BLaER1 (cell line): ENCODE measurements around the gene SMIM45.

Source experiments
- H3K27ac ChIP-seq: shearing (Covaris generic); formaldehyde crosslinking; 2 replicates; pipeline ENCODE4 v1.8.1; 2022
- H3K27me3 ChIP-seq: shearing (Covaris generic); formaldehyde crosslinking; 2 replicates; pipeline ENCODE4 v1.8.1; 2022
- H3K36me3 ChIP-seq: shearing (Covaris generic); formaldehyde crosslinking; 2 replicates; pipeline ENCODE4 v1.8.1; 2022
- H3K4me1 ChIP-seq: shearing (Covaris generic); formaldehyde crosslinking; 2 replicates; pipeline ENCODE4 v1.8.1; 2022
- H3K4me2 ChIP-seq: shearing (Covaris generic); formaldehyde crosslinking; 2 replicates; pipeline ENCODE4 v1.8.1; 2022
- H3K4me3 ChIP-seq: shearing (Covaris generic); formaldehyde crosslinking; 2 replicates; pipeline ENCODE4 v1.8.1; 2022
- H3K9ac ChIP-seq: shearing (Covaris generic); formaldehyde crosslinking; 2 replicates; pipeline ENCODE4 v1.8.1; 2022
- H3K9me3 ChIP-seq: shearing (Covaris generic); formaldehyde crosslinking; 2 replicates; pipeline ENCODE4 v1.8.1; 2022
- H4K20me1 ChIP-seq: shearing (Covaris generic); formaldehyde crosslinking; 2 replicates; pipeline ENCODE4 v1.8.1; 2022
- Cebpa-rat ChIP-seq: shearing (Covaris generic); IDR thresholded peaks from 2 replicates; pipeline ENCODE4 v1.8.1; 2022

Gene SMIM45

DNA sequence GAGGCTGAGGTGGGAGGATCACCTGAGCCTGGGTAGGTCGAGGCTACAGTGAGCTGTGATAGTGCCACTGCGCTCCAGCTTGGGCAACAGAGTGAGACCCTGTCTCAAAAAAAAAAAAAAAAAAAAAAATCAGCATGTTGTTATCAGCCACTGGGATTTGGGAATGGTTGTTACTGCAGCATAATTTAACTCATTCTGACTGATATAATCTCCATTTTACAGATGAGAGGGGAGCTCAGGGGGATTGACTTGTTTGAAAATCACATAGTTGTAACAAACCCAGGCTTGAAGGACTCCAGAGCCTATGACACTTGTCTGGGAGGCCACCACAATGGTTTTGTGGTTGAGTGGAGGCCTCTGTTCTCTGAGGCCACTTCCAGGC is 14.3 kb downstream of the SMIM45 start:
- Histone ChIP-seq H3K4me1 (peaks cover 26% of the 10 kb centered on the region), H3K4me3 (no peak overlapping the region), H4K20me1 (no peaks in the 10 kb centered on the region), H3K9ac (no peak overlapping the region), H3K27ac (no peak overlapping the region), H3K9me3 (no peaks in the 10 kb centered on the region), H3K4me2 (no peak overlapping the region), H3K27me3 (no peaks in the 10 kb centered on the region), H3K36me3 (no peaks in the 10 kb centered on the region)
- TF ChIP-seq Cebpa-rat = no peak

DNA sequence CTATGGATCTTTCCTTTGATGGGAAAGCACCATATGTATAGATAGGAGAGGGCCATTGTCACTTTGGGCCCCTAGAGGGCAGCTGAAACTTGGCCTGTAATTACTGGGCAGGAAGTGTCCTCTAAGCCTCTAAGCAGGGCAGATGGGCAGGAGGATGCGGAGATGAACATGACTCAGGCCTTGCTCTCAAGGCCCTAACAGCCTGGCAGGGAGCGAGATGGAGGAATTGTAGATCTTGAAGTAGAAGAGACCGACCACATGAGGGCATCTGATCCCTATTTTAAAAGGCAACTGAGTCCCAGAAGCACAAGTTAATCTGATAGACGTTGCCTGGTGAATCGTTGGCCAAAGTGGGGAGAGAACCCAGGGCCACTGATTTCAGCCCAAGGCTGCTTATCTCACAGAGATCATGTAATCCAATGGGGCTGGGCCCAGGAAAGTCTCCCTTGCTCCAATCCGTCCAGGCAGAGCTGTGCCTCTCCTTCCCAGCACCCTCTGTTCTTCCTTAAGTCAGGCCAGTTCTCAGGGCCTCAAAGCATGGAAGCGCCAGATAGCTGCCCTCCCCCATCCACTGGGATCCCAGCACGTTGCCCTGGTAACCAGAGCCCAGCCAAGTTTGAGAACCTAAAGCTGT is 14.8 kb downstream of the SMIM45 start:
- H3K9ac ChIP-seq = no peak overlapping the region
- TF ChIP-seq Cebpa-rat = no peak
- H3K4me1 ChIP-seq = peaks cover 26% of the 10 kb centered on the region
- H3K4me2 ChIP-seq = no peak overlapping the region
- no peaks in the 10 kb centered on the region for H3K36me3 ChIP-seq
- peak overlapping the region; percentile 24; the same call in 1 of the 2 replicates for H3K27ac ChIP-seq
- no peaks in the 10 kb centered on the region for H4K20me1 ChIP-seq
- no peak overlapping the region for H3K4me3 ChIP-seq
- no peaks in the 10 kb centered on the region for H3K9me3 ChIP-seq
- no peaks in the 10 kb centered on the region for H3K27me3 ChIP-seq

DNA sequence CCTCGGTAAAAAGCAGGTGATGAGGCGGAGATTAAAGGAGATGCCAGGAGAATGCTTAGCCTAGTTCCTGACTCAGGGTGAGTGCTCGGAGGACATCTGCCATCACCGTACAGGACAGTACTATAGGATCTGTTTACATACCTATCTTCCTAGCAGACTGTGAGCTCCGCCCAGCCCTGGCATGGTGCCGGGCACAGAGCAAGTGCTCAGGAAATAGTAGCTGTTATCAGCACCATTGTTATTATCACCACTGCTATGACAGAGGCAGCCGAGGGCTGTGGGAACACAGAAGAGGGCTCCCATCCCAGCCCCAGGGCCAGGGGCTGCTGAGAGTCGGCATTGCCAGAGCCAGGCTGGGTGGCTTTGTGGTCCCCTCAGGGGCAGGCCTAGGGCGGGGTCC is 16.7 kb downstream of the SMIM45 start:
- Histone ChIP-seq H4K20me1 (no peaks in the 10 kb centered on the region), H3K9ac (no peak overlapping the region), H3K27me3 (no peaks in the 10 kb centered on the region), H3K36me3 (no peaks in the 10 kb centered on the region), H3K27ac (no peak overlapping the region), H3K4me2 (no peak overlapping the region), H3K9me3 (no peaks in the 10 kb centered on the region), H3K4me3 (no peak overlapping the region), H3K4me1 (peaks cover 33% of the 10 kb centered on the region)
- TF ChIP-seq Cebpa-rat = no peak

DNA sequence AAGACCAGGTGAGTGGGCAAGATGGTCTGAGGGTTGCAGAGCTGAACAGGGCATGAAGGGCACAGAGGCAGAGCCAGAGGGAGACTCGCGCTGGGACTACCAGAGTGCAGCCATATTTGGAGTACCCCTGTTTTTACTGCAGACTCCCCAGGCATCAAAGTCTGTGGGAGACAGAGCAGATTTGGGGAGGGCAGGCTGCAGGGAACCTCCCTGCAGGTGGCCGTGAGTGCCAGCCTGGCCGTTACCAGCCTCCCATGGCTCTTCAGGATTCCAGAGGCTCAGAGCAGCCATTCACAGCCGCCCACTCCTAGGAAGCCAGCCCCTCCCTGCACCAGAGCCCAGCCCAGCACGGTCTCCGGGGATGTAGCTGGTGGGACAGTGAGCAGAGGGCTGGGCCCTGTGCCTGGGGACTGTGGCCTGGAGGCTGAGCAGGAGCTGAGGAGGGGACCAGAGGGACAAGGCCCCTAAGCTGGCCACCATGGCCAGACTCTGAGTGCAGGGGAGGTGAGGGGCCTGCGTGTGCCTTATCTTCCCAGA is 17.2 kb downstream of the SMIM45 start, which contains the start of gene SEPTIN3:
SEPTIN3 (plus strand) TSS at position 334 of the 537 bp plus-strand sequence. CDS start 2,050 bp downstream, outside the sequence.
- no peaks in the 10 kb centered on the region for H3K27me3 ChIP-seq
- H3K9ac ChIP-seq = no peak within 1 kb of the TSS
- H3K27ac ChIP-seq = no peak within 1 kb of the TSS

DNA sequence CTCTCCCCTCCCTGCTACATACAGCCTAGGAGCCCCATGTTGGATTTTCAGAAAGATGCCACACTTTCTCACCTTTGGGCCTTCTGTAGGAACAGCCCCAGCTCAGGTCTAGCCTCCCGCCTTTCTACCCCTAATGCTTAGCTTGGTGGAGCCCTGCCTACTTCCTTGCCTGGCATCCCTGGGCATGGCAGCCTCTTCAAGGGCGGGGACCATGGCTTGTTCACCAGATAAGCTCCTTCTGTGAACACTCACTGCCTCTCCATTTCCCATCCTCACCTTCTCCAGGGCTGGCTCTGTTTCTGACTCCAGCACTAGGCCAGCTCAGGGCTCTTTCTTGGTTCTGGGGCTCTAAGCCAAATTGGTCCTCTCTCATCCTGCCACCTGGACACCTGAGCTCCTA is 18.7 kb downstream of the SMIM45 start:
- H4K20me1 ChIP-seq = no peaks in the 10 kb centered on the region
- H3K36me3 ChIP-seq = no peaks in the 10 kb centered on the region
- peaks cover 41% of the 10 kb centered on the region for H3K4me1 ChIP-seq
- TF ChIP-seq Cebpa-rat = no peak
- H3K27me3 ChIP-seq = peaks cover 8% of the 10 kb centered on the region
- H3K4me2 ChIP-seq = no peak overlapping the region
- H3K27ac ChIP-seq = no peak overlapping the region
- H3K9me3 ChIP-seq = no peaks in the 10 kb centered on the region
- no peak overlapping the region for H3K9ac ChIP-seq
- no peak overlapping the region for H3K4me3 ChIP-seq

More for the DNA sequence above, 17.2 kb downstream of the SMIM45 start, which contains the start of gene SEPTIN3:
- Histone ChIP-seq H3K4me3 (no peak within 1 kb of the TSS), H4K20me1 (no peaks in the 10 kb centered on the region), H3K4me2 (peak within 1 kb of the TSS; percentile 34; the same call in 1 of the 2 replicates), H3K9me3 (no peaks in the 10 kb centered on the region), H3K36me3 (no peaks in the 10 kb centered on the region), H3K4me1 (peaks cover 39% of the 10 kb centered on the region)
- no peak for TF ChIP-seq Cebpa-rat

DNA sequence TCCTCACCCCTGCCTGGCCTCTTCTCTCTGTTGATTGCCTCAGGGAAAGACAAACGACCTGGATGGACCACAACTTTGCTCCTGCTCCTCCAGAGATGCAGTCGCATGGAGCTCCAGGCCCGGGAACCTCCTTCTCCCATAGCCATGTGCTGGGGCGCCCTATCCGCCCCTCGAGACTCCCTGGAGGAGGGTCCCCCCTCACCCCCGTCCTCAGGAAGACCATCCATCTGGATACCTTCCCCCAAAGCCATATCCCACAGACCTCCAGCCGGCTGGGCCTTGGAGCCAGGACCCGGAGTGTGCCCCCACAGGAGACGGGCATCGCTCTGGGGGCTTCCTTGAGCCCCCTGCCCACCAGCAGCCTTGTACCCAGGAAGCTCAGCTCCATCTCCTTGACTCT is 19.5 kb downstream of the SMIM45 start:
- Histone ChIP-seq H3K4me1 (peaks cover 45% of the 10 kb centered on the region), H4K20me1 (no peaks in the 10 kb centered on the region), H3K4me2 (no peak overlapping the region), H3K9me3 (no peaks in the 10 kb centered on the region), H3K9ac (no peak overlapping the region), H3K4me3 (no peak overlapping the region), H3K27ac (no peak overlapping the region), H3K36me3 (no peaks in the 10 kb centered on the region), H3K27me3 (peaks cover 17% of the 10 kb centered on the region)
- TF ChIP-seq Cebpa-rat = no peak

DNA sequence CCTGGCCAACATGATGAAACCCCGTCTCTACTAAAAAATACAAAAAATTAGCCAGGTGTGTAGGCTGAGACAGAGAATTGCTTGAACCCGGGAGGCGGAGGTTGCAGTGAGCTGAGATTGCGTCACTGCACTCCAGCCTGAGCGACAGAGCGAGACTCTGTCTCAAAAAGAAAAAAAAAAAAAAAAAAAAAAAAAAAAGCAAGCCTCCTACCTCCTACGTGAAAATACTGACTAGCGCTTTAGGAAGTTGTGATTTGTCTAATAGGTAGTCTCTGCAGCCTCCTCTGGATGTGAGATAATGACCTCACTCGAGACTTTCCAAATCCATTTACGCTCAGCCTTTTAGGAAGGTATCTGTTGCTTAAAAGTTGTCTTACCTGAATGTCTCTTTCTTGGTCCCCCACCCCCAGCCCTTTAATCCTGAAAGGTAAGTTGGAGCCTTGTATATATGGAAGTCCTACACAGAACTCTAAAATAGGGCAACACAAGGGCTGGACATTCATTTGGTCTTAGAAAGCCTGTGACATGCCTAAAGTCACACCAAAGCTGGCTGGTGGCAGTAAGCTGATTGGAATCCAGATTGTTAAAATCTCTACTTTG is 22.8 kb downstream of the SMIM45 start:
- Histone ChIP-seq H4K20me1 (no peaks in the 10 kb centered on the region), H3K27ac (no peak overlapping the region), H3K36me3 (no peaks in the 10 kb centered on the region), H3K9ac (no peak overlapping the region), H3K9me3 (no peaks in the 10 kb centered on the region), H3K4me1 (peaks cover 33% of the 10 kb centered on the region), H3K4me3 (no peak overlapping the region), H3K4me2 (no peak overlapping the region), H3K27me3 (peaks cover 30% of the 10 kb centered on the region)
- peak; percentile 77 for TF ChIP-seq Cebpa-rat

DNA sequence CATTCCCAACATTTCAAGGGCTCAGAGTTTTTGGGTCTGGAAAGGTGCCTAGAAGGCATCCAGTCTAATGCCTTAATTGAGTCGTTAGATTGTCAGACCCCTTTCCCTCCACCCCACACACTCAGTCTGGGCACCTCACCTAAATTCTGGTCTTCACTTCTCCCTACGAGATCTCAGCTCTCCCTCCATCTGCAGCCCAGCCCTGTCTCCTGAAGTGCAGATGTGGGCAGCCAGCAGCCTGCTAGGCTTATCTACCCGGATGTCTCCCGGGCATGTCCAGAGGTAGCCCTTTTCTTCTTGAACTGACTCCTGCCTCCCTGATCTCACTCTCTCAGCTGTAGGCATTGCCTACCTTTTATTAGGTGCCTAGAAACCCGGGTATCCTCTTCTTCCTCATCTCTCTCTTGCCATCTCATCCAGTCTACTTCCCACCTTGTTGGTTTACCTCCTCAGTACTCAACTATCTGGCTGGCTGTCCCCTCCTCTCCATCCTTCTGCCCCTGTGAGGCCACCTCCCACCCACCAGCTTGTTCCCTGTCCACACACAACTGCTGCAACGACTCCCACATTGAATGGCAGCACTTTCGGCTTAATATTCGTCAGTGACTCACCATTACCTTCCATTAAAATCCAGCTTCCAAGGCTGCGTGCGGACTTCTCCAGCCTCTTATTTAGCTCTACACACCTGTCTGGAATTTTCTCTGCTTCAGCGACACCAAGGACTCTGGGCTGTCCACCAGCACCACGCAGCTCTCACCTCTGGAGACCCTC is 23.5 kb downstream of the SMIM45 start:
- Histone ChIP-seq H3K27me3 (peaks cover 30% of the 10 kb centered on the region), H3K36me3 (no peaks in the 10 kb centered on the region), H3K4me2 (peak overlapping the region; percentile 99), H3K27ac (no peak overlapping the region), H3K4me1 (peaks cover 27% of the 10 kb centered on the region), H3K4me3 (peak overlapping the region; percentile 76; the same call in 1 of the 2 replicates), H3K9ac (no peak overlapping the region), H4K20me1 (no peaks in the 10 kb centered on the region), H3K9me3 (no peaks in the 10 kb centered on the region)
- no peak for TF ChIP-seq Cebpa-rat

DNA sequence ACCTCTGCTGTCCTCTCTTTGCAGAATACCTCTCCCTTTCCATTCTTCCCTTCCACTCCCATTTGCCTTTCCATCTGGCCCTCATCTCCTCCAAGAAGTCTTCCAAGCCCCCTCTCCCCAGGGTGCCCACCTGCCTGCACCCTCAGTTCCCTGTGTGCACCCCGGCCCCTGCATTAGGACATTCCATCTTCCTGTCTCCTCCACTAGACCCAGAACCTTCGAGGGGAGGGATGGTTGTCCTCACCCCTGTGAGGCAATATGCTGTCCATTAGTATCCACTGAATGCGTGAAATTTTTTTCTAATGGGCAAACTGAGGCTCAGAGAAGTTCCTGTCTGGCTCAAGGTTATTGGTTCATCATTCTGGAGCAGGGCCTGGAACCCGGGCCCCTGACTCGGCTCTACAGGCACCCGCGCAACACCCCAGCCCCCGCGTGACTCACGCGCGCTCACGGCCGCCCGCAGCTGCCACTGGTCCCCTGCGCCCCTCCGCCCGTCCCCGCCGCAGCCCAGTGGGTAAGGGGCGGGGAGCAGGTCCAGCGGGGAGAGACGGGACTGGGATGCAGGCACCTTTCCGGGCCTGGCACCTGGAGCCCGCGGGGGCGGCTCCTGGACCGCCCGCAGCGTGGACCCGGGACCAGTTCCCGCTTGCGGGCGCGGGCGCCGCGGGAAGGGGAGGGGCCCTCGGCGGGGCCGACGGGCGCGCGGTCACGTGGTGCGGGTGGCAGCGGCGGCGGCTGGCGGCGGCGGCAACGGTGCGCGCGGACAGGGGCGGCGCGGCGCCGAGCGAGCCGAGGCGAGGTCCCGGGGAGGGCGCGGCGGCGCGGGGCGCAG is 24.3 kb downstream of the SMIM45 start:
- Histone ChIP-seq H3K36me3 (0 out of 2 replicates have a peak, but pooled peaks cover 4% of the 10 kb centered on the region), H3K4me3 (peak overlapping the region; percentile 76), H3K27me3 (peaks cover 30% of the 10 kb centered on the region), H3K4me2 (peak overlapping the region; percentile 99), H3K9ac (peak overlapping the region; percentile 74), H3K4me1 (peaks cover 27% of the 10 kb centered on the region), H4K20me1 (no peaks in the 10 kb centered on the region), H3K27ac (0 out of 2 replicates have a peak overlapping the region, but pooled peaks have one; percentile 45), H3K9me3 (no peaks in the 10 kb centered on the region)
- no peak for TF ChIP-seq Cebpa-rat
